GM23338 (cell line): ENCODE results near the gene XAGE1B. TPM values are rescaled to one million over a fixed set of nuclear protein-coding genes. Genes with fewer than 3 reads are reported as not detected.
"Not testable (repeated sequence)": the region's sequence is repeated elsewhere in the genome, so short reads cannot be mapped to it uniquely, and the experiment has no call there.

Source experiments
- ATAC-seq: fragments of 200-7000 bp; cut with Tn5 transposase; 3 replicates; pipeline ENCODE4 v1.9.1; 2020
- DNase-seq: peaks from one replicate; pipeline ENCODE4 v3.0.0-alpha.2; 2015; ENCODE audit warnings: low spot score
- H2AFZ ChIP-seq: fragments of 200-600 bp; sonication (generic); 2 replicates; pipeline ENCODE4 v1.8.0; 2016; ENCODE audit warnings: antibody characterized with exemption, mild to moderate bottlenecking, moderate library complexity
- H3F3A ChIP-seq: fragments of 200-600 bp; sonication (generic); replicated peaks from 2 replicates; pipeline ENCODE4 v1.8.0; 2017; ENCODE audit warnings: antibody characterized with exemption, mixed run types, low read depth
- H3K27ac ChIP-seq: fragments of 200-600 bp; sonication (generic); 2 replicates; pipeline ENCODE4 v1.6.1; 2016; ENCODE audit warnings: low read depth
- H3K27me3 ChIP-seq: fragments of 200-600 bp; sonication (generic); 2 replicates; pipeline ENCODE4 v1.8.0; 2016; ENCODE audit warnings: mild to moderate bottlenecking, mixed run types, moderate library complexity; ENCODE audit not compliant: insufficient read depth
- H3K36me3 ChIP-seq: fragments of 200-600 bp; sonication (generic); 2 replicates; pipeline ENCODE4 v1.8.0; 2016; ENCODE audit warnings: mild to moderate bottlenecking; ENCODE audit not compliant: insufficient read depth
- H3K4me1 ChIP-seq: fragments of 200-600 bp; sonication (generic); 2 replicates; pipeline ENCODE4 v1.8.0; 2016; ENCODE audit warnings: mild to moderate bottlenecking, moderate library complexity; ENCODE audit not compliant: insufficient read depth
- H3K4me2 ChIP-seq: fragments of 200-600 bp; sonication (generic); 2 replicates; pipeline ENCODE4 v1.7.1; 2017; ENCODE audit warnings: mixed run types
- H3K4me3 ChIP-seq: fragments of 200-600 bp; sonication (generic); 2 replicates; pipeline ENCODE4 v1.6.1; 2016; ENCODE audit warnings: mixed run types
- H3K79me2 ChIP-seq: fragments of 200-600 bp; sonication (generic); replicated peaks from 2 replicates; pipeline ENCODE4 v1.8.0; 2017; ENCODE audit warnings: mild to moderate bottlenecking; ENCODE audit not compliant: insufficient read depth
- H3K9me2 ChIP-seq: fragments of 200-600 bp; sonication (generic); 2 replicates; pipeline ENCODE4 v1.8.0; 2017; ENCODE audit not compliant: insufficient read depth
- H4K20me1 ChIP-seq: fragments of 200-600 bp; sonication (generic); replicated peaks from 2 replicates; pipeline ENCODE4 v1.8.0; 2017; ENCODE audit warnings: mild to moderate bottlenecking; ENCODE audit not compliant: insufficient read depth
- H3K27ac Mint-ChIP-seq: 2 replicates; pipeline ENCODE4 v1.8.0; 2020; ENCODE audit warnings: inconsistent platforms, mild to moderate bottlenecking, moderate library complexity, mixed read lengths
- H3K27me3 Mint-ChIP-seq: 3 replicates; pipeline ENCODE4 v1.8.0; 2022; ENCODE audit warnings: low read depth, mild to moderate bottlenecking, moderate library complexity, mixed read lengths, inconsistent platforms; ENCODE audit not compliant: insufficient read depth, poor library complexity
- H3K36me3 Mint-ChIP-seq: 3 replicates; pipeline ENCODE4 v1.8.0; 2021; ENCODE audit warnings: low read depth, mild to moderate bottlenecking, inconsistent platforms, moderate library complexity, mixed read lengths
- H3K4me1 Mint-ChIP-seq: 3 replicates; pipeline ENCODE4 v1.8.0; 2020; ENCODE audit warnings: mild to moderate bottlenecking, inconsistent platforms, mixed read lengths
- H3K4me3 Mint-ChIP-seq: 3 replicates; pipeline ENCODE4 v1.8.0; 2021; ENCODE audit warnings: moderate library complexity, mild to moderate bottlenecking, inconsistent platforms, mixed read lengths
- H3K9me3 Mint-ChIP-seq: 3 replicates; pipeline ENCODE4 v1.8.0; 2020; ENCODE audit warnings: moderate library complexity, mild to moderate bottlenecking, inconsistent platforms, mixed read lengths
- CREB1 ChIP-seq: fragments of 250-450 bp; sonication (Bioruptor Pico); IDR thresholded peaks from 2 replicates; pipeline ENCODE4 v1.5.0; 2020; ENCODE audit warnings: low read depth, mild to moderate bottlenecking, moderate library complexity
- EZH2phosphoT487 ChIP-seq: fragments of 200-600 bp; sonication (generic); IDR thresholded peaks from one replicate; pipeline ENCODE4 v1.8.1; 2018; ENCODE audit warnings: antibody characterized with exemption; ENCODE audit not compliant: unreplicated experiment
- JUNB ChIP-seq: IDR thresholded peaks from one replicate; pipeline ENCODE4 v1.6.1; 2016; ENCODE audit warnings: antibody characterized with exemption; ENCODE audit not compliant: unreplicated experiment
- POLR2AphosphoS5 ChIP-seq: IDR thresholded peaks from 2 replicates; pipeline ENCODE4 v1.6.1; 2016; ENCODE audit warnings: antibody characterized with exemption, low read depth
- ZNF114 ChIP-seq: fragments of 250-450 bp; sonication (Bioruptor Pico); IDR thresholded peaks from 2 replicates; pipeline ENCODE4 v1.5.0; 2020; ENCODE audit warnings: mild to moderate bottlenecking, moderate library complexity
- ZNF462 ChIP-seq: fragments of 250-450 bp; sonication (Bioruptor Pico); IDR thresholded peaks from 2 replicates; pipeline ENCODE4 v1.5.0; 2020; ENCODE audit warnings: mild to moderate bottlenecking, moderate library complexity
- long read RNA-seq: library from polyadenylated mRNA; unstranded; transcript quantifications from one replicate; pipeline ENCODE4 v2.0.0, GENCODE V29; 2020; ENCODE audit not compliant: unreplicated experiment
- polyA plus RNA-seq: library from polyadenylated mRNA; unstranded; fragments of >200 nt; fragmentation: Nextera tagmentation; extraction: Ambion mirVana; gene quantifications from 2 replicates; pipeline ENCODE4 v1.2.1, GENCODE V29; 2016
- total RNA-seq: library from RNA; depleted of rRNA; stranded (reverse); fragments of >200 nt; shearing (Covaris generic); gene quantifications from 2 replicates; pipeline ENCODE4 v1.2.3, GENCODE V29; 2014; rRNA removed

The XAGE1B gene
- total RNA-seq (not detected in 2 replicates), polyA plus RNA-seq (not detected in 2 replicates)
- long read RNA-seq = 0 reads

- H3K4me2 ChIP-seq, H3F3A ChIP-seq, H3K9me3 Mint-ChIP-seq, H3K36me3 Mint-ChIP-seq, H3K4me1 ChIP-seq, H4K20me1 ChIP-seq, H3K79me2 ChIP-seq, H3K4me1 Mint-ChIP-seq, DNase-seq, H3K36me3 ChIP-seq, H3K27ac Mint-ChIP-seq, H3K9me2 ChIP-seq, ATAC-seq, H3K27ac ChIP-seq, H3K4me3 Mint-ChIP-seq, H3K4me3 ChIP-seq, H2AFZ ChIP-seq, H3K27me3 Mint-ChIP-seq, H3K27me3 ChIP-seq: not testable (repeated sequence)
Measured at GRCh38 chrX:52516987-52517325, at the start of gene XAGE1B. Gene XAGE1B, minus strand, starts transcription at chrX:52517063. Its CDS starts 1,536 bp downstream, at chrX:52515527.

GRCh38 chrX:52563105-52563504 lies 46.2 kb upstream of the XAGE1B start:
- Histone ChIP-seq H3K4me2 (no peak overlapping the region), H3F3A (no peaks in the 10 kb centered on the region), H3K4me1 (no peaks in the 10 kb centered on the region), H3K27ac (no peak overlapping the region), H3K79me2 (no peaks in the 10 kb centered on the region), H3K4me3 (no peak overlapping the region), H2AFZ (no peak overlapping the region), H3K9me2 (no peaks in the 10 kb centered on the region), H3K27me3 (no peaks in the 10 kb centered on the region), H3K36me3 (no peaks in the 10 kb centered on the region), H4K20me1 (no peaks in the 10 kb centered on the region)
- Mint-ChIP-seq H3K4me1 (no peaks in the 10 kb centered on the region), H3K9me3 (no peaks in the 10 kb centered on the region), H3K27ac (no peak overlapping the region), H3K27me3 (no peaks in the 10 kb centered on the region), H3K36me3 (no peaks in the 10 kb centered on the region), H3K4me3 (no peak overlapping the region)
- DNase-seq (no peak), ATAC-seq (no peak)
- TF ChIP-seq ZNF114 (CRISPR knock-in tag) (no peak), CREB1 (CRISPR knock-in tag) (no peak), EZH2phosphoT487 (no peak), POLR2AphosphoS5 (no peak), ZNF462 (CRISPR knock-in tag) (no peak), JUNB (no peak)
